Endometrial microvascular endothelial cells (primary cell): ENCODE data around the gene NUP98. TPM values are rescaled to one million over a fixed set of nuclear protein-coding genes. Genes with fewer than 3 reads are reported as not detected.
"Not testable (repeated sequence)": the region's sequence is repeated elsewhere in the genome, so short reads cannot be mapped to it uniquely, and the experiment has no call there.

Experiments
- in situ Hi-C: cut with HindIII; loops from 2 replicates; pipeline ENCODE4 v1.10.0; 2017; ENCODE audit warnings: low sequenced_read_pairs, low pct_unique_long_range_greater_than_20kb; ENCODE audit errors: inconsistent ontology term
- total RNA-seq: library from RNA; depleted of rRNA; stranded (reverse); fragments of >200 nt; gene quantifications from one replicate; pipeline ENCODE4 v1.2.3, GENCODE V29; 2015; ENCODE audit errors: inconsistent ontology term

The NUP98 gene
- total RNA-seq, 1 donor from 2014 or later: 131 TPM

- in situ Hi-C loops: no loop called here
Observed at GRCh38 chr11:3807909-3808860, 10.8 kb upstream of the NUP98 start, which contains the start of gene PGAP2. PGAP2 (plus strand) TSS chr11:3808560; CDS start chr11:3811260, 2,700 bp downstream.

DNA sequence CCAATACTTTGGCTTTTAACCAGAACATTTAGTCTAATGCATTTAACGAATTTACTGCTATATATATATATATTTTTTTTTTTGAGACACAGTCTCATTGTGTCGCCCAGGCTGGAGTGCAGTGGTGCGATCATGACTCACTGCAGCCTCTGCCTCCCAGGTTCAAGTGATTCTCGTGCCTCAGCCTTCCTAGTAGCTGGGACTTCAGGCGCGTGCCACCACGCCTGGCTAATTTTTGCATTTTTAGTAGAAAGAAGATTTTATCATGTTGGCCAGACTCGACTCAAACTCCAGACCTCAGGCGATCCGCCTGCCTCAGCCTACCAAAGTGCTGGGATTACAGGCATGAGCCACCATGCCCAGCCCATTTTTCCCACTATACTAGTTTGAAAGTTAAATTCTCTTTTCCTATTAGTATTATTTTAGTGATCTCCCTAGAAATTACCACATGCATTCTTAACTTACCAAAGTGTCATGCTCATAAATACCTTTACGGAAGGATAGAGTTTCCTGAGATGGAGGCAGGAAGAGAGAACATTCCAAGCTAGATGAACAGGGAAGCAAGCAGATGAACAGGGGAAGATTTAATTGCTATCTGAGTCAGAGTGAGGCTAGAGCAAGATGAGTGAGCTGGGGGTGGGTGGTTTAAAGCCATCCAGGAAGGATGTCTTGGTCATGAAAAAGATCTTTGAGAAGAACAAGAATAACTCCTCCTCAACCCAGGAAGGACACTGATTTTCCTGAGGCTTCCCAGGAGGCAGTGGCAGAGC lies 6.6 kb upstream of the NUP98 start:
- in situ Hi-C loops: no loop called here

DNA sequence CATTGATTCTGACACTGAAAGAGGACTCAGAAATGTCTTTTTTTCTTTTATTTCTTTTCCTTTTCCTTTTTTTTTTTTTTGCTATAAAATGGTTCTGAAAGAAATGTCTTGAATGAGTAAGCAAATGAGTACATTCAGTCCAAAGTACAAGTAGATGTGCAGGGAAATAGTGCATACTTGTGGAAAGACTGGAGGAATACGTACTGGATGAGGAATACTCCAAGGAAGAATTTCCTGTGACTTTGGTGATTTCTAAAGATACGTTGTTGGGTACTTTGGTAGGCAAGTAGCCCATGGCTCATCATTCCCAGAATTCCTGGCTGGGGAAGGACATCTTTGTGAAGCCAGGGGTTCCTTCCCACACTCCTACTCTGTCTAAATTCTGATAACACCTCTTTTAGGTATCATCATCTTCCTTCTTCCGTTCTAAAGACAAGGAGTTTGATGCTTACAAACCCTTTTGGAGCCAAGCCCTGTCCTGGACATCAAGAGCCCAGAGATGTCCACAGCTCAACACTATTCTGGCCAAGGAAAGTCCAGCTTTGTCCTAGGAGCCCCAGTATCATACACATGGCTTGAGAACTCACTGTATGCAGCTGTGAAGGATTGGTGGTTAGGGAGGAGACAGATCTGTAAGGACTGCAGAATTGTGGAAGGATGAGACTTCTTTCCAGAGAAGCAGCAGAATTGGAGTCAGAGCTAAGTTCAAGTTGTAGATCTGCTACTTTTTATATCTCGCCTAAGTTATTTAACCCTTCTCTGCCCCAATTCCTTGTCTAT lies 4.8 kb upstream of the NUP98 start:
- in situ Hi-C loops: no loop called here

DNA sequence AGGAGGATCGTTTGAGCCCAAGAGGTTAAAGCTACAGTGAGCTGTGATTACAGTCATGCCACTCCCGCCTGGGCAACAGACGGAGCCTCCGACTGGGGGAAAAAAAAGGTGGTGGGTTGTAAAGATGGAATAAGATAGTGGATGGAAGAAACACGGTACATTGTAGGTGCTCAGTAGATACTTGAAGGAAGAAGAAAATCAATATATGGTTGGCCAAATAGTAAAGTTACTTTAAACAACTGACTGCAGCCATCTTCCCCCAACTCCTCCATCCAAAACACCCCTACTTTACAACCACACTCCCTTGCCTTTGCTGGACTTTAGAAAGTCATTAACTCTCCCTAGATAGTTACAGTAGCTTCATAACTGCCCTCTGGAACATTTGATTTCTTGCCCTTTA lies 2.5 kb upstream of the NUP98 start:
- in situ Hi-C loops: no loop called here

GRCh38 chr11:3799143-3799542 lies 1.8 kb upstream of the NUP98 start:
- in situ Hi-C loops: no loop called here

GRCh38 chr11:3796801-3797328 lies 489 bp downstream of the NUP98 start:
- in situ Hi-C loops: no loop called here

GRCh38 chr11:3796346-3796745 lies 1.0 kb downstream of the NUP98 start:
- in situ Hi-C loops: no loop called here

- in situ Hi-C loops: no loop called here
Observed at GRCh38 chr11:3796002-3796311, 1.4 kb downstream of the NUP98 start.

DNA sequence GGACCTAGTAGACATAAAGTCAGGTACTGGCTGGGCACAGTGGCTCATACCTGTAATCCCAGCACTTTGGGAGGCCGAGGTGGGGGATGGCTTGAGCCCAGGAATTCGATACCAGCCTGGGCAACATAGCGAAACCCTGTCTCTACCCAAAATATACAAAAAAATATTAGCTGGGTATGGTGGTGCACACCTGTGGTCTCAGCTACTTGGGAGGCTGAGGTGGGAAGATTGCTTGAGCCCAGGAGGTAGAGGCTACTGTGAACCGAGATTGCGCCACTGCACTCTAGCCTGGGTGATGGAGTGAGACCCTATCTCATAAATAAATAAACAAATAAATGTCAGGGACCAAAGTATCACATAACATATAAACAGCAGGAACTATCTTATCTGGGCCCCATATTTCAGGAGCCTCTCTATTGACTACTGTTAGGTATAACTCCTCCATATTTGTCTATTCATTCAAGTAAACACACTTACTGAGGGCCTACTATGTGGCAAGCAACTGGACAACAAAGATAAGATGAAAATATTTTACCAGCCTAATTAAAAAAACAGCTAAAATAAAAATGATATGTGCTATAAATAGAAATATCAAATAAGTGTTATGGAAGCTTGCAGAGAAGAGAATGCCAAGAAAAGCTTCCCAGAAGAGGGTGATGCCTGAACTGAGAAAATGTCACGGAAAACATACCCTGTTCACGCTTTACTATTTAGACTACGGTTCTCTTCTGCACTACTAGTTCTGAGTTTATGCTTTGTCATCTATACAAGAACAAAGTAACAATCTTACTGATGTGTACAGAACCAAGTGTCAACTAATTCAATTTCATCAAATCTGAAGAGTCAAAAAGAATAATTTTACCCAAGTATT lies 2.0 kb downstream of the NUP98 start:
- in situ Hi-C loops: no loop called here

DNA sequence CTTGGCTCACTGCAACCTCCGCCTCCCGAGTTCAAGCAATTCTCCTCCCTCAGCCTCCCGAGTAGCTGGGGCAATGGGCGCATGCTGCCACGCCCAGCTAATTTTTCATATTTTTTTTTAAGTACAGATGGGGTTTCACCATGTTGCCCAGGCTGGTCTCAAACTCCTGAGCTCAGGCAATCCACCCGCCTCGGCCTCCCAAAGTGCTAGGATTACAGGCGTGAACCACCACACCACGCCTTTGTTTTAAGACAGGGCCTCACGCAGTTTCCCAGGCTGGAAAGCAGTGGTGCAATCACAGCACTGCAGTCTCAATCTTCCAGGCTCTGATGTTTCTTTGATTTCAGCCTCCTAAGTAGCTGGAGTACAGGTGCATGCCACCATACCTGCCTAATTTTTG lies 3.0 kb downstream of the NUP98 start:
- in situ Hi-C loops: not testable (repeated sequence)

GRCh38 chr11:3786781-3787428 lies 10.4 kb downstream of the NUP98 start:
- in situ Hi-C loops: no loop called here

DNA sequence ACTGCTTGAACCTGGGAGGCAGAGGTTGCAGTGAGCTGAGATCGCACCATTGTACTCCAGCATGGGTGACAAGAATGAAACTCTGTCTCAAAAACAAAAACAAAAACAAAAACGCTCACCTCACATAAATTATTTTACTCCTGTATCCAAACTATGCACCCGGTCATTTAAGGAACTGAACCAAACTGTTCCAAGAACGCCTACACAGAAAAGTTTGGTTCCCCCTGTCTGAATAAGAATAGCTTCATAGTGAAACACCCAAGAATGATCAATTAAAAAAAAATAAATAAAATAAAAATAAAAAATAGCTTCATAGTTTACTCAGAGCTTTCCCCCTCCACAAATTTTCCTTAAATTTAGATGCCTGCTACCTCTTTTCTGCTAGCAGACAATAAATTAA lies 13.7 kb downstream of the NUP98 start:
- in situ Hi-C loops: no loop called here

DNA sequence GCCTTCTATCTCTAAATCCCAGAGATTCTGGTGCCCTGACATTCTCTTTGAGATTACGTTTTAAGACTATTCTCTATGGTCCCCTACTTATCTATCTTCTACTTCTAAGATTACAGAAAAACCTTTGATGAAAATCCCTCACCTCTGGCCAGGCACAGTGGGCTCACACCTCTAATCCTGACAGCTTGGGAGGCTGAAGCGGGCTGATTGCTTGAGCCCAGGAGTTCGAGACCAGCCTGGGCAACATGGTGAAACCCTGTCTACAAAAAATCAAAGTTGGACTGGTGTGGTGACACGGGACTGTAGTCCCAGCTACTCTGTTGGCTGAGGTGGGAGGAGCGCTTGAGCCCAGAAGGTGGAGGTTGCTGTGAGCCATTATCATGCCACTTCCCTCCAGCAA lies 14.4 kb downstream of the NUP98 start:
- in situ Hi-C loops: no loop called here

DNA sequence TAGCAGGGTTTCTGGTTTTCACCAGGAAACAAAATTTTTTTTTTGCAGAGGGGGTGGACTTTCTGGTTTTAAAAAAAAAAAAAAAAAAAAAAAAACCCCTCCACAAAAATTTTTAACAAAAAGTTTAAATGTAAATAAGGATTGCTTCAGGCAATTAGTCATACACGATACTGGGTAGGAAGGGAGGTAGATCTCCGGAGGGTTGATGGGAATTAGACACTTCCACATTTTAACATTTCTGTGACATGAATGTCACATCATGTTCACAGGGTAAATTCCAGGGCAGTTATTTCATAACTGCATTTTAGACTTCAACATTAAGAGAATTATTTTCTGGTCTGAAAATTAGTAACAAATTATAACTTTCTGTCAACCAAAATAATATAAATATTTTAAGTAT lies 15.9 kb downstream of the NUP98 start:
- in situ Hi-C loops: no loop called here

DNA sequence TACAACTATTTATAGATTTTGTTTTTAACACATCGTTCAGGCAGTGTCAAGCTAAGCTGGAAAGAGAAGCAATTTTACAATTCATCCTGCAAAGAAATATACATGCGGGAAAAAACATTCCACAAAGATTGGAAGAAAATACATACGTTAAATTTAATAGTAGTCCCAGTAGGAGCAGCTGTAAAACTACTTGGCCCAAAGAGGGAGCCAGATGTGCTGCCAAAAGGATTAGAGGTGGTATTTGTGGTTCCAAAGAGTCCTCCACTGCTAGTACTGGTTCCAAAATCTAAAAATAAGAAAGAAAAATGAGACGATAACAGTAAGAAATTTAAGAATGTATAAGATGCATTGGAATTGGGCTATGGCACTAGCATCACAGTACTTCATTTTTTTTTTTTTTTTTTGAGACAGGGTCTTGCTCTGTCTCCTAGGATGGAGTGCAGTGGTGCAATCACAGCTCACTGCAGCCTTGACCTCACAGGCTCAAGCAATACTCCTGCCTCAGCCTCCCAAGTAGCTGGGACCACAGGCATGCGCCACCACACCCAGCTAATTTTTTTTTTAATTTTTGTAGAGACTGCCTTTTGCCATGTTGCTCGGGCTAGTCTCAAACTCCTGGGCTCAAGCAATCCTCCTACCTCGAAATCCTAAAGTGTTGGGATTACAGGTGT lies 21.5 kb downstream of the NUP98 start:
- in situ Hi-C loops: no loop called here

- in situ Hi-C loops: no loop called here
Observed at GRCh38 chr11:3773180-3773579, 24.2 kb downstream of the NUP98 start.

DNA sequence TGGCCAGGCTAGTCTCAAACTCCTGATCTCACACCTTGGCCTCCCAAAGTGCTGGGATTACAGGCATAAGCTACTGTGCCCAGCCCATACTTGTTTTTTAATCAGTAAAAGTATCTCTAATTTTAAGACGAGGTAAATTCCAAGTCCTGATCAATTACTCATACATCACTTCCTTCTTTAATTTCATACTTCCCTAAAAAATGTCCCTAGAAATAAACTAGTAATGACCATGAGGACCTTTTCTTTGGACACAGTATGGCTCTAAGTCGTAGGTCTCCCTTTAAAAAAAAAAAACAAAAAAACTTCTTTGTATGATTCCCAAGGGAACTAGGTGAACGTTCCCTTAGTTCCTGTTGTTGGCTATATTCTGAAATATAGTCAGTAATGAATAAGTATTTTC lies 29.8 kb downstream of the NUP98 start:
- in situ Hi-C loops: no loop called here
